ELR (cell line): ENCODE results near the gene RNF31.

ENCODE experiments used
- DNase-seq: peaks from one replicate; pipeline ENCODE4 v3.0.0-alpha.2; 2015; ENCODE audit warnings: low read depth

Gene RNF31

DNA sequence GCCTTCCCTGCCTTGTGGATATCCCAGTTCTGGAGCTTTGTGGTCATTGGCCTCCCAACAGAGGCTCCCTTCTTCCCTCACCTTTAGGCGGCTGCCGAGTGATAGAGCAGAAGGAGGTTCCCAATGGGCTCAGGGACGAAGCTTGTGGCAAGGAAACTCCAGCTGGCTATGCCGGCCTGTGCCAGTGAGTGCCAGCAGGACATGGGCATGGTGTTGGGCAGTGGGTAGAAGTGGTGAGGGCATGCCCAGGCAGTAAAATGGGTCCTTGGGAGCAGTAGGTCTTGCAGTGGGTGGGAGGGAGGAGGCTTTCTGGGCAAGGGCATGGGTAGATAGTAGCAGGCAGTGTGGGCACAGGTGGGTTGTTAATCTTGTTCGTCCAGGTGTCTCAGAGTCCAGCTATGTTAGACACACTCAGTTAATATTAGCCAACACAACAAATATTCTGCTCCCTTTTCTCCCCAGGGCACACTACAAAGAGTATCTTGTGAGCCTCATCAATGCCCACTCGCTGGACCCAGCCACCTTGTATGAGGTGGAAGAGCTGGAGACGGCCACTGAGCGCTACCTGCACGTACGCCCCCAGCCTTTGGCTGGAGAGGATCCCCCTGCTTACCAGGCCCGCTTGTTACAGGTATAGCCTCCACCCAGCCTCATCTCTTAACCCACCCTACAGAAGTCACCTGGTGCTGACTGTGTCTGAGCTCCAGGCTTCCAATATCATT, 12.6 kb downstream of the RNF31 start:
- DNase-seq, result no peak

DNA sequence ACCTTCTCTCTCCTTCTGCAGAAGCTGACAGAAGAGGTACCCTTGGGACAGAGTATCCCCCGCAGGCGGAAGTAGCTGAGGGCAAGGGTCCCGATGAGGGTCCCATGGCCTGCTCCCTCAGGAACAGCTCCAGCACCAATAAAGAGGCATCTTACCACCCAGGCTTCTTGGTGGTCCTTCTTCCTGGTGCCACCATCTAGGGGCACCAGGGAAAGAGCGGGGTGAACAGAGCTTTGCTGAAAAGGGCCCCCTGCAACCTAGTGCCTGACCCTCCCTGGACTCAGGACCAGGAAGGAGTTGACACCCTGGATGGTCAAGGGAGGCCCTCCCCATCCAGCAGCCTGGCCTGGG, 13.2 kb downstream of the RNF31 start:
- DNase-seq, result no peak

DNA sequence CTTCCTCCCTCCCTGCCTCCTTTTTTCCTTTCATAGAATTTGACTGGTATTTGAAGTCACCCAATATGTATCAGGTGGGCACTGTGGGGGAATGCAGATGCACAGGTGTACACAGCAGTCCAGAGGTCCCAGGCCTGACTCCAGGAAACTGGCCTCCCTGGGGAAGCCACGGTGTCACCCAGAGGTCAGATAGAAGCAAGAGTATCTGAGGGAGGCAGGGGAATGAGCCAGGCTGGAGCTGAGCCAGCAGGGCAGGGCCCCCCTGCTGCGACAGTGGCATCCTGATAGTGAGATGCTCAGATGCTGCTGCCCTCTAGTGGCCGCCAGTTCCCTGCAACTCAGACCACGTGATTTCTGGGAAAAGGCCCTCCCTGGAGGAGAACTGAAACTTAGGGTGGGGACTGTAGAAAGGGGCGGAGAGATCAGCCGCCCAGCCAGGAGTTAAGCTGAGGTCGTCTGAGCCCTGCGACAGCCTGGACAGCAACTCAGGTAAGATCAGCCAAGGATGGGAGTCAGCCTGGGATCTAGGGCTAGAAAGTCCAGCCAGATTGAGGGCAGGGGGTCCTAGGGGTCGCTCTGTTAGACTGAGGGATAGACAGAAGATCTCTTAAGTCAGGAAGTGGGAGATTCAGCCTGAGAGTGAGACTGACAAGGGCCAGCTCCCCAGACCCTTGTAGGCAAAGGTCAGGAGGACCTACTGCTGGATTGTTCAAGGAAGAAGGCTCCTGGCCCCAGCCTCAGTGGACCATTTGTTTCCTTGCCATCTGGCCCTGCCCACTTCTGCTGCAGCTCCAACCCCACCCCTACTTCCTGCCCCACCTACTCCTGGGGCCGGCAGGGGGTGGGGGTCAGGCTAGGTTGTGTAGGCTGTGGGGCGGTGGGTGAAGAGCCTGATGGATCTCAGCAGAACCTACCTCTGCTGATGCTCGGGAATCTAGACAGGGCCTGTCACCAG, 13.8 kb downstream of the RNF31 start, which contains the start of gene IRF9:
Gene IRF9, plus strand, starts transcription at position 416 of the 955 bp plus-strand sequence. CDS start 880 bp downstream, outside the sequence.
- DNase-seq, result peak; percentile 93

DNA sequence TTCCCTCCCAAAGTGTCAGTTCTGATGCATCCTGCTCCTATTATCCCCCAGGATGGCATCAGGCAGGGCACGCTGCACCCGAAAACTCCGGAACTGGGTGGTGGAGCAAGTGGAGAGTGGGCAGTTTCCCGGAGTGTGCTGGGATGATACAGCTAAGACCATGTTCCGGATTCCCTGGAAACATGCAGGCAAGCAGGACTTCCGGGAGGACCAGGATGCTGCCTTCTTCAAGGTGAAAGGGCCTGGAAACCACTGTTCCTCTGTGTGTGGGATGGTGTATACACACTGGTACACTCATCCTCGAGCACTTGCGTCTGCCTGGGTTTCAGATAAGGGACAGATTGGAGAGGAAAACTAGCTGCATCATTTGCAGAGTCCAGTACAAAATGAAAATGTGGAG, 14.8 kb downstream of the RNF31 start:
- DNase-seq, result no peak

DNA sequence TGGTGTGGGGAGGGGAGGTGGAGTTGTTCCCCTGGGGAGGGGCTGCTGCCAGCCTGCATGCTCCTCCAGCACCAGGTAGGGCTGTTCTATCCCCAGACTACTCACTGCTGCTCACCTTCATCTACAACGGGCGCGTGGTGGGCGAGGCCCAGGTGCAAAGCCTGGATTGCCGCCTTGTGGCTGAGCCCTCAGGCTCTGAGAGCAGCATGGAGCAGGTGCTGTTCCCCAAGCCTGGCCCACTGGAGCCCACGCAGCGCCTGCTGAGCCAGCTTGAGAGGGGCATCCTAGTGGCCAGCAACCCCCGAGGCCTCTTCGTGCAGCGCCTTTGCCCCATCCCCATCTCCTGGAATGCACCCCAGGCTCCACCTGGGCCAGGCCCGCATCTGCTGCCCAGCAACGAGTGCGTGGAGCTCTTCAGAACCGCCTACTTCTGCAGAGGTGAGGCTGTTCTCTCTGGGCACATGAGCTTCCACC, 17.3 kb downstream of the RNF31 start:
- DNase-seq, result no peak

DNA sequence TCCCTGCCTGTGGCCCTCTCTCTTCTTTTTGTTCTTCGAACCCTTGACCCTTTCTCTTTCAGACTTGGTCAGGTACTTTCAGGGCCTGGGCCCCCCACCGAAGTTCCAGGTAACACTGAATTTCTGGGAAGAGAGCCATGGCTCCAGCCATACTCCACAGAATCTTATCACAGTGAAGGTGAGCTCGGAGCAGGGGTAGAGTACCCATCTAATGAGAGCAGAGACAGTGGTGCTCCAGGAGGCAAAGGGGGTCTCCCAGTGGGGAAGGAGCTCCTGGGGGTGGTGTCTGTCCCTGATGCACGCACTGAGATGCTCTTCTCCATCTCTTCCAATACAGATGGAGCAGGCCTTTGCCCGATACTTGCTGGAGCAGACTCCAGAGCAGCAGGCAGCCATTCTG, 18.5 kb downstream of the RNF31 start:
- DNase-seq, result no peak

DNA sequence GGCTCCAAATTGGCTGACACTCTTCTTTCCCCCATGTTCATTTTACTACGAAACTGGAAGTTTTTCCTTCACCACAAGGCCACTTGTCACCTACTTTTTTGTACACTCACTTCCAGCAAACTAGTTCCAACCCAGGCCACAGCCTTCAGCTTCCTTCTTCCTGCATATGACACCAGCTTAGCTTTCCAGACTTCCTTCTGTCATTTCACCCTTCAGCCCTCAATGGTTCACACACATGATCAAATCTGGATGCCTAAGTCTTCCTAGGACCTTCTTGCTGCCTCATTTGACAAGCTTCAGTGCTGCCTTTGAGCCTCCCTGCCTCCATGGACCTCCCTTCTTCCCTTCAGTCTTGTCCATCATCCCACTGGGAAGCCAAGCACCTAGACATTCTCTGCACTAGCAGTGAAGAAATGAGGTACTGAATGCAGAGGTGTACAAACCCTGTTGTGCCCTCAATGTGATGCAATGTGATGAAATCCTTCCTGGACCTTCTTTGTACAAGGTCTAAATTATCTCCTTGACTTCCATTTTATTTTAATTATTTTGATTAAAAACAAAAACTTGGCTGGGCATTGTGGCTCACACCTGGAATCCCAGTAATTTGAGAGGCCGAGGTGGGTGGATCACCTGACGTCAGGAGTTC, 20.3 kb downstream of the RNF31 start:
- DNase-seq, result no peak

DNA sequence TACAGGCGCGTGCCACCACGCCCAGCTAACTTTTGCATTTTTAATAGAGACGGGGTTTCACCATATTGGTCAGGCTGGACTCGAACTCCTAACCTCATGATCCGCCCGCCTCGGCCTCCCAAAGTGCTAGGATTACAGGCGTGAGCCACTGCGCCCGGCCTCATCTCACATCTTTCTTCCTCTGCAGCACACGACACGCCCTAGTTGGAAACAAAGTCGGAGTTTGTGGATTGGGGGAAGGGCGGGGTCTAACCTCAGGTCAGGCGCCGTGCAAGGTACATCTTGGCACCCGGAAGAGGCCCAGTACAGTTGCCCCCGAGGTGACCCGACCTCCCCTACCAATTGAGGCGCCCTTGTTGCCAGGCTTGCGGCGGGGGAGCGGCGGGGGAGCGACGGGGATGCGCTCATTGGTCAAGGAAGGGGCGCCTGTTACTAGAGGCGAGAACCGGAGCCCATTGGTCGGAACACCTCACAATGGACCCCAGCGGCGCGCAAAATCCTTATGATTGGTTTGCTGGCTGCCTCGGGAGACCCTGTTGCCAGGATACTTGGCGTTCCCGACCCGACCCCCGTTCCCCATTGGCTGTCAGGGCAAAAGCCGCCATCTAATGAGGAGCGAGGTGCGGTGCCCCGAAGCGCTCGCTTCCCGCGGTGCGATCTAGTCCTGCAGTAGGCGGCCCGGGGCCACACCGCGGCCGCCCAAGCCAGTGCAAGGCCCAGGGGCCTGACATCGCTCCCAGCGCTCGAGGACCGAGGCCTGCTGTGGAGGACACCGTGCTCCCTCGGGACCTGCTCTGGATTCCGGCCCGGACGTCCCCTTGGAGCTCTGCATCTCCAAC, 24.3 kb downstream of the RNF31 start, which contains the start of gene REC8:
Gene REC8, plus strand, starts transcription at position 659 of the 839 bp plus-strand sequence. CDS start 473 bp downstream, outside the sequence.
- no peak for DNase-seq

DNA sequence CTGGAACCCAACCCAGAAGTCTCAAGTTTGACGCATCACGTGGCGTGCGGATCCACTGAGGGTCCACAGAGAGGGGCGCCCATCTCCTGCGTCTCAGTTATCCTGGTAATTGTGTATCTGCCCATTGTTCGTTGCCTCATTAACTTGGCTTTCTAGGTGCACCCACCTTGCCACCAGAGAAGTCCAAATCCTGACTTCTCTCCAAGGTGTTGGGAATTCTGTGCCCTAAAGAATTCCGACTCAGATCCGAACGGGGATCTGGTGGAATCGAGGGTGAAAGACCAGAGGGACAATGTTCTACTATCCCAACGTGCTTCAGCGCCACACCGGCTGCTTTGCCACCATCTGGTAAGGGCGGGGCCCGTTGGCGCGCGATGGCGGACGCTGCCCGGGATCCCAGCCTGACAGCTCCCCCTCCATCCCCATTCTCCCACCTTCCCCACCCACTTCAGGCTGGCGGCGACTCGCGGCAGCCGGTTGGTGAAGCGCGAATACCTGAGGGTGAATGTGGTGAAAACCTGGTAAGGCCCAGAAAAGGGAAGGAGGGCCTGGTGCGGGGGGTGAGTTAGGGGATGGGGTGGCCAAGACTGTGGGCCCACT, 25.1 kb downstream of the RNF31 start:
- no peak for DNase-seq

DNA sequence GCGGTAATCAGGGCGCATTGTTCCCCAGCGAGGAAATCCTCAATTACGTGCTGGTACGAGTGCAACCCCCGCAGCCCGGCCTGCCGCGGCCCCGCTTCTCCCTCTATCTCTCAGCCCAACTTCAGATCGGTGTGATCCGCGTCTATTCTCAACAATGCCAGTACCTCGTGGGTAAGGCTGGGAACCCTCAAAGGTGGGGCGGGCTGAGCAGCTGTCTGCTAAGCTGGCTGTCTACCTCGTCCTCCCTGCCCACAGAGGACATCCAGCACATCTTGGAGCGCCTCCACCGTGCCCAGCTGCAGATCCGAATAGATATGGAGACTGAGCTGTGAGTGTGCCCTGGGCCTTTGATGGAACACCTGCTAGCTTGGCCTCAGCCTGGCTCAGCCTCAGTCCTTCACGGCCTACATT, 25.6 kb downstream of the RNF31 start:
- DNase-seq, result no peak

DNA sequence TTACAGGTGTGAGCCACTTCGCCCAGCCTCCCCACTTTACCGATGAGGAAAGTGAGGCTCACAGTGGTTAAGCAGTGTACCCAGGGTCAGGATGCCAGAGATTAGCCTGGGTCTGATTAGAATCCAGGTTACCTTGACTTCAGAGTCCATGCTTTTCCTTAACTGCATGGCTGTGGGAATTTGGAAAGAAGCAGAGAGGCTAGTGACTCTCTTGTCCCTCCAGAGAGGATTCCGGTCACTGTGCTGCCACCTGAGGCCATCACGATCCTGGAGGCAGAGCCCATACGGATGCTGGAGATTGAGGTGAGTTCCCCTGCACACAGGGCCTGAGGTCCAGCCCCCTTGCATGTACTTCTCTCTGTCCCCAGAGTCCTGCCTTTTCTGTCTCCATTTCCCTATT, 29.3 kb downstream of the RNF31 start:
- DNase-seq, result no peak

DNA sequence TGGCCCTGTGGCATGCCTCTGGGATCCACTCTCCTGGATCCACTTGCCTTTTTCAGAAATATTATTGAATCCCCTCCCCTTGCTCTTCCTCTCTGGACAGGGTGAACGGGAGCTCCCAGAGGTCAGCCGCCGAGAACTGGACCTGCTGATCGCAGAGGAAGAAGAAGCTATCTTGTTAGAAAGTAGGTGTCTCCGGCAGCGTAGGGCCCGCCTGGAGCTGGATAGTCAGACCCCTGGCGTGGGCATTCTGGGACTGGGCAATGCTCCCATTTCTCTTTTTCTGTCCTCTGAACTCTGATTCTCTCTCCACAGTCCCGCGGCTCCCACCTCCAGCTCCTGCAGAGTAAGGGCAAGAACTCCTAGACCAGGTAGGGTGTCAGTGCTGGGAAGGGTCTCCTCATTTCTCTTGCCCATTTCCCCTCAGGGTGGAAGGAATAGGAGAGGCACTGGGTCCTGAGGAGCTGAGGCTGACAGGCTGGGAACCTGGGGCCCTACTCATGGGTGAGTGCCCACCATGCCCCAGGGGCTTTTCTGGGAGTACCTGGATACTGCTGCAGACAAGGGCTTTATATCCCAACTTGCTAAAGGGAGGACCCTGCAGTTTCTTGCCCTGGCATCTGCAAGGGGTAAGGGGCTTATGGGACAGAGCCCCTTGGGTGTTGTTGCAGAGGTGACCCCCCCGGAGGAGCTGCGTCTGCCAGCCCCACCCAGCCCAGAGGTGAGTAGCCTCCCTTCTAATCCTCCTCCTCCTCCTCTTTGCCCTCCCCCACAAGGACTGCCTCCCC, 29.9 kb downstream of the RNF31 start:
- DNase-seq, result no peak

DNA sequence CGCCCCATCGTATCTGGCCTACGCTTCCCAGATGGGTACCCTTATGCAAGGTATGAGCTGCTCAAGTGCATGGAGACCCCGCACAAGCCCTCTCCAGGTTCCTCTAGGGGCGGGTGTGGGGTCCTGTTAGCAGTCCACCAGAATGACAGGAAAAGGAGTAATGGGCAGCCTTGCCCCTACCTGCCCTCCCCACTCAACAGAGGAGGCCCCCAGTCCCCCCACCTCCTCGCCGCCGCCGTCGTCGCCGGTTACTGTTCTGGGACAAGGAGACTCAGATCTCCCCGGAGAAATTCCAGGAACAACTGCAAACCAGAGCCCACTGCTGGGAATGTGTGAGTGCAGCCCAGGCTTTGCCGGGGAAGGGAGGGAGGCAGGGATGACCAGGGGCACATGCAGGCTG, 30.6 kb downstream of the RNF31 start:
- DNase-seq, result no peak

DNA sequence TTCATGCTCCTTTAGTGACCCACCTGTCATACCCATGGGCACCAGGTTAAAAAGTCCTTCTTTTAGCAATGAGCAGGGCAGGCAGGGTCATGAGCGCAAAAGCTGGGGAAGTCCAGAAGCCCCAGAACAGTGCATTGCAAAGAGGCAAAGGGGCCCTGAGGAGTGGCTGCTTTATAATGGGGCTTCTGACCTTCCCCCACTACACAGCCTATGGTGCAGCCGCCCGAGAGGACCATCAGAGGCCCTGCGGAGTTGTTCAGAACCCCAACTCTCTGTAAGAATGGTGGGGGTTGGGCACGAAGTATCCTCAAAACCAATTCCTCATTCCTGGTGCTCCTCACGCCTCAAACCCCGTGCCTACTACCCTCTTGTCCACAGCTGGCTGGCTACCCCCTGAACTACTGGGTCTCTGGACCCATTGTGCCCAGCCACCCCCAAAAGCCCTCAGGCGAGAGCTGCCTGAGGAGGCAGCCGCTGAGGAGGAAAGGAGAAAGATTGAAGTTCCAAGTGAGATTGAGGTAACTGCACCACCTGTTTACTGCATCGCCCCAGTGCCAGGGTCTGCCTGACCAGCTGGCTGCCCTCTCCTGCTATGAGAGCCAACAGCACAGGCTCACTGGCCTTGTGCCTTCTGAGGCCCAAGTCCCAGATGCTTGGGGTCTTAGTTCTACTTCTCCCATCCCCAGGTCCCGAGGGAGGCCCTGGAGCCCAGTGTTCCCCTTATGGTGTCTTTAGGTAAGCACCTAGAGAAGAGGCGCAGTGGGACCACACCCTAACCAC, 31.3 kb downstream of the RNF31 start:
- DNase-seq, result no peak

DNA sequence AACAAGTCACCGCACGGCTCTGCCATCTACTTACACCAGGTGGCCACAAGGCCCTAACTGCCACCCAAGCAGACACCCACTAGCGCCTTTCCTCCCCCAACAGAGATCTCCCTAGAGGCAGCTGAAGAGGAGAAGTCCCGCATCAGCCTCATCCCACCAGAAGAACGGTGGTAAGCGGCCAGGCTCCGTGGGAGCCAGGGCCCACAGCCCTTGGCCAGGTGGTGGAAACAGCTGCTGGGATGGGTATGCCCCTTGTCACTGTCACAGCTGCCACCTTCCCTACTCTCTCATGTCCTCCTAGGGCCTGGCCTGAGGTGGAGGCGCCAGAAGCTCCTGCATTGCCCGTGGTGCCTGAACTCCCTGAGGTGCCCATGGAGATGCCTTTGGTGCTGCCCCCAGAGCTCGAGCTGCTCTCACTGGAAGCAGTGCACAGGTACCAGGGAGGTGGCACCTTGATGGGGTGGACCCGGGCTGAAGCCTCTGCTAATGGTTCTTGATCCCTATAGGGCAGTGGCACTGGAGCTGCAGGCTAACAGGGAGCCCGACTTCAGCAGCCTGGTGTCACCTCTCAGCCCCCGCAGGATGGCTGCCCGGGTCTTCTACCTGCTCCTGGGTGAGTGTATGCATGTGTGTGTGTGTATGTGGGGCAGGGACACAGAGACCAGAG, 32.1 kb downstream of the RNF31 start:
- DNase-seq, result no peak

DNA sequence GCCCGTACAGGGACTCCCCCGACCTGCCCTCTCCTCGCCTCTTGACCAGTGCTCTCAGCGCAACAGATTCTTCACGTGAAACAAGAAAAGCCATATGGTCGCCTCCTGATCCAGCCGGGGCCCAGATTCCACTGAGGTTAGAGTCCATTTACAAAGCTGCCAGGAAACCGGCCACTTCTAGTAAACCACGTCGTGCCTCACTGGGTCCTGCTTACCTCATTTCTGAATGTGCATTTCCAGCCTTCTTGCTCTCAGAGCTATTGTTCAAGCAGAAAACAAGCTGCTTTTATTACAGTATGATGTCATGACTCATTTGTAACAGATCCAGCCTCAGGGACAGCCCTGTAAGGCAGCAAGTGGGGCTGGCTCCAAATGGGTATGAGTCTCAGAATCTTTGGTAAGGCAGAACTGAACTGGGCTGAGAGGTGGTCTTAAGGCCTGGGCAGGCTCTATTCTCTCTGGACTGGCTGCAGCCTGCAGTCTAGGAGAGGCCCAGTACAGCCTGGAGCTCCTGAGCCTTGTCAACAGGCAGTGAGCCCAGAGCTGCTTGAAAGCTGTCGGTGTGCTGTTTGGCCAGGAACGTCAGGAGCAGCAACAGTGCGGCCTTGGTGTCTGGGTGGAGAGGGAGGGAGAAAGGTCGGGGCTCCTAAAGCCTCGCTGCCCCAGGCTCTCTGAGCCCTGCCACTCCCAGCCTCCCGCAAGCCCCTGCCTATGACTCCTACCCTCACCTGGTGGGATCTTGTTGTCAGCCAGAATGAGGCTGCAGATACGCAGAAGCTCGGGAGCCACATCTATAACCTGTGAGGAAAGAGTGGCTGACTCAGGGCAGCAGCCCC, 32.9 kb downstream of the RNF31 start:
- DNase-seq, result peak; percentile 73

DNA sequence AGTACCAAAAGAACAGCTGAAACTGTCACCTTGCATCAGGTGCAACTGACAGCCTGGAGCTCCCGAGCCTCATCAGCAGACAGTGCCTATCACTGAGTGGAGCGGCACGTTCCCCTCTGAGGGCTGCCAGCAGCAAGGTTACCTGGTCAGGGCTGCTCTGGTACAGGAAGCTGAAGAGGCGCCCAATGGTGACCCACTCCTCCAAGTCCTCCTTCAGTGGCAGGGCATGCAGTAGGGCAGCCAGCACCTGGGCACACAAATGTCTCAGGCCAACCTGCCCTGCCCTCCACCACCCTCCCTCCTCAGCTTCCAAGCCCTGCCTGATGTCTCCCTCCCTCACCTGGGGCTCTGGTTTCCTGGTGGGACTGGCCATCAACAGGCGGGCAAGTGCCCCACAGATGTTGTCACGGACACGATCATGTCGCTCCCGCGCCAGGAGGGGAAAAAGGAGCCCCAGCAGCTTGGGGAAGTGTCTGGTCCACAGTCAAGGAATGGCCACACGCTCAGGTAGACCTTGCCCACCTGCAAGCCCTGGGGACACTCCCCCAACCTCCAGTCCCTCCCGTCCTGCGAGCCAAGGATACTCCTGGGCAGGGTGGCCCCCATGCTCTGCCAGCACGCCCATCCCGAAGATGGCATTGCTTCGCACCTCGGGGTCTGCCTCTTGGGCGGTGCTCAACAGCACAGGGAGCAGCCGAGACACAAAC, 34.2 kb downstream of the RNF31 start:
- DNase-seq, result no peak
